HEK293T (cell line): ENCODE measurements around the gene SAMHD1.
"Not testable (repeated sequence)": the region's sequence is repeated elsewhere in the genome, so short reads cannot be mapped to it uniquely, and the experiment has no call there.

ENCODE experiments used
- CTCF ChIA-PET: fragments of 350-600 bp; formaldehyde crosslinking; extraction: SDS; loops from one replicate; lab custom pipeline; 2021; ENCODE audit warnings: antibody characterized with exemption, inconsistent platforms; lab: Yijun Ruan, JAX
- POLR2A ChIA-PET: fragments of 350-600 bp; formaldehyde crosslinking; extraction: SDS; loops from one replicate; lab custom pipeline; 2020; ENCODE audit warnings: antibody characterized with exemption, inconsistent platforms; lab: Yijun Ruan, JAX
- DNase-seq: peaks from one replicate; pipeline ENCODE4 v3.0.0; 2012; ENCODE audit warnings: mixed read lengths; ENCODE audit errors: extremely low spot score
- ARNT ChIP-seq: fragments of 450-650 bp; IDR thresholded peaks from 2 replicates; pipeline ENCODE4 v1.6.1; 2017; ENCODE audit warnings: mild to moderate bottlenecking
- BHLHE40 ChIP-seq: fragments of 450-650 bp; IDR thresholded peaks from 2 replicates; pipeline ENCODE4 v1.6.1; 2016; ENCODE audit warnings: mild to moderate bottlenecking, moderate library complexity, borderline replicate concordance
- CTBP1 ChIP-seq: fragments of 450-650 bp; IDR thresholded peaks from 2 replicates; pipeline ENCODE4 v1.6.1; 2016; ENCODE audit warnings: borderline replicate concordance
- ELF4 ChIP-seq: fragments of 450-650 bp; IDR thresholded peaks from 2 replicates; pipeline ENCODE4 v1.6.1; 2017; ENCODE audit warnings: antibody characterized with exemption
- FOXA1 ChIP-seq: fragments of 450-650 bp; IDR thresholded peaks from 2 replicates; pipeline ENCODE4 v1.6.1; 2016; ENCODE audit warnings: mild to moderate bottlenecking
- FOXK2 ChIP-seq: fragments of 450-650 bp; IDR thresholded peaks from 2 replicates; pipeline ENCODE4 v1.6.1; 2016; ENCODE audit warnings: mild to moderate bottlenecking
- FOXM1 ChIP-seq: fragments of 450-650 bp; IDR thresholded peaks from 2 replicates; pipeline ENCODE4 v1.6.1; 2017; ENCODE audit warnings: mild to moderate bottlenecking, borderline replicate concordance
- HDGF ChIP-seq: fragments of 450-650 bp; IDR thresholded peaks from 2 replicates; pipeline ENCODE4 v1.6.1; 2017; ENCODE audit warnings: antibody characterized with exemption, borderline replicate concordance
- L3MBTL2 ChIP-seq: fragments of 450-650 bp; conservative IDR thresholded peaks from 2 replicates; pipeline ENCODE4 v1.6.1; 2016; ENCODE audit warnings: mild to moderate bottlenecking
- LEF1 ChIP-seq: fragments of 450-650 bp; IDR thresholded peaks from 2 replicates; pipeline ENCODE4 v1.6.1; 2017; ENCODE audit warnings: mild to moderate bottlenecking, borderline replicate concordance
- NFRKB ChIP-seq: fragments of 450-650 bp; IDR thresholded peaks from 2 replicates; pipeline ENCODE4 v1.6.1; 2016; ENCODE audit warnings: mild to moderate bottlenecking, moderate library complexity
- PKNOX1 ChIP-seq: fragments of 450-650 bp; IDR thresholded peaks from 2 replicates; pipeline ENCODE4 v1.6.1; 2016
- SP1 ChIP-seq: fragments of 450-650 bp; IDR thresholded peaks from 2 replicates; pipeline ENCODE4 v1.6.1; 2017
- SUZ12 ChIP-seq: fragments of 450-650 bp; IDR thresholded peaks from 2 replicates; pipeline ENCODE4 v1.6.1; 2016; ENCODE audit warnings: mild to moderate bottlenecking
- TARDBP ChIP-seq: fragments of 450-650 bp; IDR thresholded peaks from 2 replicates; pipeline ENCODE4 v1.6.1; 2016
- ZNF384 ChIP-seq: fragments of 450-650 bp; IDR thresholded peaks from 2 replicates; pipeline ENCODE4 v1.6.1; 2016

The SAMHD1 gene

GRCh38 chr20:36936341-36936740 lies 15.2 kb downstream of the SAMHD1 start:
- TF ChIP-seq NFRKB (no peak), HDGF (no peak), FOXK2 (no peak), FOXA1 (no peak), SP1 (no peak), BHLHE40 (no peak), ARNT (no peak), TARDBP (no peak)
- CTCF ChIA-PET: no interaction called here
- POLR2A ChIA-PET: no interaction called here
- no peak for DNase-seq

GRCh38 chr20:36933571-36933970 lies 17.9 kb downstream of the SAMHD1 start:
- DNase-seq, CTCF ChIA-PET, POLR2A ChIA-PET: not testable (repeated sequence)

GRCh38 chr20:36932476-36933426 lies 18.8 kb downstream of the SAMHD1 start:
- CTCF ChIA-PET: no interaction called here
- DNase-seq: no peak
- POLR2A ChIA-PET: no interaction called here
- TF ChIP-seq PKNOX1 (no peak), SUZ12 (no peak), NFRKB (no peak), HDGF (no peak), LEF1 (no peak), CTBP1 (no peak), TARDBP (no peak), ELF4 (no peak), L3MBTL2 (no peak), FOXM1 (no peak), ZNF384 (no peak), SP1 (no peak)

- CTCF ChIA-PET, POLR2A ChIA-PET: not testable (repeated sequence)
Measured at GRCh38 chr20:36932067-36932466, 19.4 kb downstream of the SAMHD1 start.

GRCh38 chr20:36929691-36930090 lies 21.8 kb downstream of the SAMHD1 start:
- POLR2A ChIA-PET: no interaction called here
- no peak for TF ChIP-seq SUZ12
- no peak for TF ChIP-seq FOXM1
- no peak for TF ChIP-seq ARNT
- TF ChIP-seq NFRKB: no peak
- no peak for TF ChIP-seq LEF1
- no peak for TF ChIP-seq ZNF384
- TF ChIP-seq PKNOX1: no peak
- CTCF ChIA-PET: no interaction called here
- DNase-seq: no peak

More at GRCh38 chr20:36932067-36932466, 19.4 kb downstream of the SAMHD1 start:
- DNase-seq: not testable (repeated sequence)

- POLR2A ChIA-PET: no interaction called here
- TF ChIP-seq PKNOX1 (no peak), ARNT (no peak), SUZ12 (no peak), ELF4 (no peak), SP1 (no peak), ZNF384 (no peak), LEF1 (no peak), HDGF (no peak)
- CTCF ChIA-PET: no interaction called here
- DNase-seq: no peak
Measured at GRCh38 chr20:36929290-36929689, 22.2 kb downstream of the SAMHD1 start.

- no peak for DNase-seq
- POLR2A ChIA-PET: no interaction called here
- CTCF ChIA-PET: no interaction called here
- no peak for TF ChIP-seq PKNOX1
- no peak for TF ChIP-seq ZNF384
- no peak for TF ChIP-seq SUZ12
- TF ChIP-seq ELF4: no peak
- TF ChIP-seq FOXK2: no peak
- no peak for TF ChIP-seq LEF1
- no peak for TF ChIP-seq FOXM1
- TF ChIP-seq HDGF: no peak
- no peak for TF ChIP-seq TARDBP
- no peak for TF ChIP-seq SP1
- TF ChIP-seq FOXA1: no peak
Measured at GRCh38 chr20:36927704-36928103, 23.8 kb downstream of the SAMHD1 start.
